Measurements from ENCODE around the gene R3HDM2. TPM values are rescaled to one million over a fixed set of nuclear protein-coding genes. Genes with fewer than 3 reads are reported as not detected.

R3HDM2 gene
- total and polyA plus RNA-seq, 4 experiments from 2014 or later = 3.9 to 132 (median 71.5) TPM

DNA sequence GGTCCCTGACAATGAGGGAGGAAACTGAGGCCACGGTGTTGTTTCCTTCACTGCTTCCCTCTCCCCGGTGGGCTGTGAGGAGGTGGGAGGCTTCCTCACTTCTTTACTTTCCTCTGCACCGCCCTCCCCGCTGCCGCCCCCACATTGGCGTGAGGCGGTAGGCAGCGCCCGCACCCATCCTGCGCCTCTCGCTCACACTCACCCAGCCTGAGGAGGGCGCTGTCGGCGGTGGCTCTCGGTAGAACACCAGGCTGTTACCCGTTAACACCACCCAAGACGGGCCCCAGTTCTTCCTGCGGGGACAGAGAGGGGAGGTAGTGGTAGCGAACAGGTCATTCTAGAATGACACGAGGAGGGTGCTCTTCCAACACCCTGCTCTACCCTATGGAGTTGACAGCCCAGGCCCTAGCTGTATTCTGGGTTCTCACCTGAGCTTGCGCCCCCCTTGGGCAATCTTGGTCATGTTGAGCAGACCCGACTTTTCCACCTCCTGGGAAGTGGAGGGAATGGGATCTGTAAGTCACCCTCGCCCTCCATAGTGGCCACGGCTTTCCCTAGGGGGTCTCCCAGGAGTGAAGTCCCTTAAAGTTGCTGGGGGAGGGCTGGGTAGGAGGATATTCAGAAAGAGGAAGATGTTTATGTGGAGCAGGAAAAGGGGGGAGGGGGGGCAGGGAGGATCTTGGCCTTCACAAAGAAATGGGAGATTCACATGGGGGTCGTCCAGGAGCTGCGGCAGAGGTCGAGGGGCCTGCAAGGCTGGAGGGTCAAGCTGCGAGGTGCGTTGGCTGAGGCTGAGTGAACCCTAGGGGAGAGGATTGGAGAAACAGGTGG is 45.5 kb upstream of the R3HDM2 start:
- Mint-ChIP-seq H3K36me3 (peaks cover 42 to 58% of the 10 kb centered on the region in 2 donors), H3K27me3 (no peaks in the 10 kb centered on the region), H3K4me1 (peaks cover 51 to 89% (median 69%) of the 10 kb centered on the region in 4 donors), H3K4me3 (peak overlapping the region; percentile 89 to 99 (median 98)), H3K27ac (peak overlapping the region; percentile 98 to 100 (median 99)), H3K9me3 (peaks cover 0 to 3% (median 0%) of the 10 kb centered on the region in 8 donors)
- Histone ChIP-seq H3K36me3 (ENCODE audit: insufficient read depth, low read length) (peaks cover 35% of the 10 kb centered on the region), H3K27me3 (ENCODE audit: insufficient read depth, low read length) (no peaks in the 10 kb centered on the region), H3K4me3 (ENCODE audit: low read length in 2 of 2) (peak overlapping the region; percentile 91 to 97), H3K4me1 (ENCODE audit: insufficient read depth, low read length) (peaks cover 81% of the 10 kb centered on the region), H3K9me3 (ENCODE audit: control insufficient read depth in 1 of 2, low read length in 2 of 2) (no peaks in the 10 kb centered on the region), H3K27ac (ENCODE audit: low read depth, low read length) (peak overlapping the region; percentile 86)
- peak; percentile 65 to 80 (median 71) for DNase-seq
- ChIA-PET CTCF (ENCODE audit: partially characterized antibody) (interaction anchor here (0.8 to 10.7 kb wide), 14 partner anchors 10 to 144 kb away, joined by 3 to 204 read pairs (median 3); partner anchors contain the start of genes DCTN2, GLI1, INHBE and MARS1), POLR2A (ENCODE audit: partially characterized antibody) (interaction anchor here (1.1 to 10.2 kb wide), 12 partner anchors 7 to 268 kb away, joined by 3 to 225 read pairs (median 8); partner anchors contain the start of genes DCTN2, DDIT3, GLI1 and MARS1)
- intact Hi-C loops (cut with micrococcal nuclease) = loop anchor here (2.0 to 5.0 kb wide), 2 partner anchors 70 to 266 kb away; partner anchors contain the start of gene DCTN2

DNA sequence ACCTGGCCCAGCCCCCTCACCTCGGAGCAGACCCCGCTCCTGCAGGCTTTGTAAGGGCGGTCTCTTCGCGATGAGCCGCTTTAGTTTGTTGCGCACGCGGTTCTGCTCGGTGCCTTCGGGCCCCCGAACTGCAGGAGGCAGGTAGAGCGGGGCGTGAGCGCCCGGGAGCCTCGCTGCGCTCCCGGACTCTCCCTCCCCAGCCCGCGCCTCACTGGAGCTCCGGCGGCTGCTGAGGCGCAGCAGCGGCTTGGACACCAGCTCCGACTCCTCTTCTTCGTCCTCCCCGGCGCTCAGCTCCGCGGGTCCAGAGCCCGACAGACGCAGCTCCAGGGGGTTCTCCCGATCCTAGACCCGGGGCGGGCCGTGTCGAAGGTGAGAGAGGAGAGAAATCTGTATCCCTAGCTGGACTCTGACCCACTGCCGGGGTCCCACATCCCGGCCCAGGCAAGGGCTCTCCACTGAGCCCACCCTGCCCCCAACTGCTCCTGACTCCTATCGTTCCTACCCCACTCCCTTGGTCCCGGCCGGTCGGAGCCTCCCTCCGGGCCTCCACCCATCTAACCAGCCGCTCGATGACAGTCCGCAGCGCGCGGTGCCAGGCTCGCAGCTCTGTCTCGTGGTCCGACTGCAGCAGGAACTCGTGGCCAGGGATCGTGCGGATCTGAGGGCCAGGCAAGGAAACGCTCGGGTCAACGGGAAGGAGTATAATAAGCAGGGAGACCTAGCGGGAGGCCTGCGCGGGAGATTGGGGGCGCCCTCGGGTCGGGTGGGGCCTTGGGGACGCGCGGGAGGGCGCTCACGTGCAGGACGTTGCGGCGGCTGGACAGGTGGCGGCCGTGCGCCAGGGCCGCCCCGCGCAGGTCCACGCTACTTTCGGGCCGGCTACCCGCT is 44.7 kb upstream of the R3HDM2 start:
- peaks cover 45 to 81% (median 63%) of the 10 kb centered on the region in 4 donors for H3K4me1 Mint-ChIP-seq
- peak overlapping the region; percentile 91 to 97 for H3K4me3 ChIP-seq (ENCODE audit: low read length in 2 of 2)
- peak overlapping the region; percentile 46 to 99 (median 98) for H3K4me3 Mint-ChIP-seq
- ChIA-PET POLR2A (ENCODE audit: partially characterized antibody) (interaction anchor here (1.3 to 10.2 kb wide), 5 partner anchors 13 to 266 kb away, joined by 3 to 225 read pairs (median 75); partner anchors contain the start of genes DDIT3, GLI1 and MARS1), CTCF (ENCODE audit: partially characterized antibody) (interaction anchor here (0.6 to 10.7 kb wide), 9 partner anchors 9 to 109 kb away, joined by 3 to 204 read pairs (median 4); partner anchors contain the start of genes GLI1, INHBE and MARS1)
- H3K27ac Mint-ChIP-seq = peak overlapping the region in 3 of 7 donors; percentile 98 to 100 (median 99)
- H3K27ac ChIP-seq (ENCODE audit: low read depth, low read length) = peak overlapping the region; percentile 86
- intact Hi-C loops (cut with micrococcal nuclease) = loop anchor here (2.0 to 5.0 kb wide), 2 partner anchors 71 to 267 kb away; partner anchors contain the start of gene DCTN2
- peaks cover 0 to 3% (median 0%) of the 10 kb centered on the region in 8 donors for H3K9me3 Mint-ChIP-seq
- no peaks in the 10 kb centered on the region for H3K9me3 ChIP-seq (ENCODE audit: control insufficient read depth in 1 of 2, low read length in 2 of 2)
- peaks cover 42 to 64% of the 10 kb centered on the region in 2 donors for H3K36me3 Mint-ChIP-seq
- H3K27me3 ChIP-seq (ENCODE audit: insufficient read depth, low read length) = no peaks in the 10 kb centered on the region
- peaks cover 43% of the 10 kb centered on the region for H3K36me3 ChIP-seq (ENCODE audit: insufficient read depth, low read length)
- peak in 1 of 5 donors; percentile 27 for DNase-seq
- H3K4me1 ChIP-seq (ENCODE audit: insufficient read depth, low read length) = peaks cover 75% of the 10 kb centered on the region
- no peaks in the 10 kb centered on the region for H3K27me3 Mint-ChIP-seq

DNA sequence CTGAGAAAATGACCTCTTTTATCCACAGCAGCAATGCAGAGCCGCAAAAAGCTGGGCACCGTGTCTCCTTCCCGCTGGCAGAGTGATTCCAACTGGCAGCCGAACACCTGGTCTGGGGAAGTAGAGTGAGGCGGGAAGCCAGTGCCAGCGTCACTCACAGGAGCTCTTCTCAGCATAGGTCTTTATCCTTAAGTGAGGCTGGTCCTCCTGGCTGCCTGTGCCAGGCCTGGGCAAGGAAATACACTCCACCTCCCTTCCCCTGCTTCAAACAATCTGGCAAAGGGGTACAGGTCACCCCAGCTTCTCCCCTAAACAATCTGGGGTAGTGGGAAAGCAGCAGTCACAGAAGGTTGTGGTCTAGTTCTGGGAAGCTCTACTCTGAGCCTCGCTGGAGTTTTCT is 44.0 kb upstream of the R3HDM2 start:
- peaks cover 50% of the 10 kb centered on the region for H3K36me3 ChIP-seq (ENCODE audit: insufficient read depth, low read length)
- Mint-ChIP-seq H3K9me3 (peaks cover 0 to 3% (median 0%) of the 10 kb centered on the region in 8 donors), H3K27ac (peak overlapping the region; percentile 60 to 94 (median 82)), H3K36me3 (peaks cover 42 to 65% of the 10 kb centered on the region in 2 donors), H3K4me1 (peaks cover 41 to 74% (median 57%) of the 10 kb centered on the region in 4 donors), H3K4me3 (peak overlapping the region; percentile 68 to 85 (median 79)), H3K27me3 (no peaks in the 10 kb centered on the region)
- ChIA-PET CTCF (ENCODE audit: partially characterized antibody) (interaction anchor here (1.5 to 10.7 kb wide), 5 partner anchors 10 to 110 kb away, joined by 4 to 204 read pairs (median 29); partner anchors contain the start of genes GLI1, INHBE and MARS1), POLR2A (ENCODE audit: partially characterized antibody) (interaction anchor here (1.3 to 10.2 kb wide), 4 partner anchors 12 to 267 kb away, joined by 3 to 225 read pairs (median 78); partner anchors contain the start of genes DDIT3, GLI1 and MARS1)
- H3K27ac ChIP-seq (ENCODE audit: low read depth, low read length) = no peak overlapping the region
- H3K4me3 ChIP-seq (ENCODE audit: low read length in 2 of 2) = no peak overlapping the region
- no peak for DNase-seq
- H3K27me3 ChIP-seq (ENCODE audit: insufficient read depth, low read length) = no peaks in the 10 kb centered on the region
- H3K9me3 ChIP-seq (ENCODE audit: control insufficient read depth in 1 of 2, low read length in 2 of 2) = no peaks in the 10 kb centered on the region
- peaks cover 69% of the 10 kb centered on the region for H3K4me1 ChIP-seq (ENCODE audit: insufficient read depth, low read length)
- intact Hi-C loops (cut with micrococcal nuclease) = loop anchor here (5.0 kb wide), 1 partner anchor 267 kb away; no protein-coding TSS in a partner anchor

DNA sequence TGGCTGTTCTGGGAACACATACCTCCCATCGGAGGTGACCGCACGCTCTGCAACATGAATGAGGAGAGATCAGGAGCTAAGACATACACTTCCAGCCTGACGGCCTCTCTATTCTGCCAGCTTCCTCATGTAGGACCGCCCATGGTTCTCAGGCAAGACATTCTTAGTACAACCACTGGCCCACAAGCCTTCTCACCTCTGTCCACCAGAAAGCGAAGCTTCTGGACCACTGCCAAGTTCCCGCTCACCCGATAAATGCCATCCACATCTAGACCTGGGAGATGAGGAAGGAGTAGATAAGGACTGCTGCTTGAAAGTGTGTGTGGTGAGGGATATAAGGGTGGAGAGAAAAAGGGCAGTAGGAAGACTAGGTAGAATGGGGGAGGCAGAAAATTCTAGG is 43.6 kb upstream of the R3HDM2 start:
- CTCF ChIA-PET (ENCODE audit: partially characterized antibody) = interaction anchor here (1.3 to 10.7 kb wide), 5 partner anchors 10 to 29 kb away, joined by 3 to 204 read pairs (median 29); partner anchors contain the start of genes GLI1, INHBE and MARS1
- intact Hi-C loops (cut with micrococcal nuclease) = no loop called here
- POLR2A ChIA-PET (ENCODE audit: partially characterized antibody) = interaction anchor here (1.3 to 10.2 kb wide), 4 partner anchors 12 to 267 kb away, joined by 3 to 225 read pairs (median 78); partner anchors contain the start of genes DDIT3, GLI1 and MARS1
- Mint-ChIP-seq H3K27me3 (no peaks in the 10 kb centered on the region), H3K27ac (peak overlapping the region; percentile 60 to 94 (median 82)), H3K4me3 (peak overlapping the region; percentile 71 to 85 (median 79)), H3K4me1 (peaks cover 37 to 70% (median 53%) of the 10 kb centered on the region in 4 donors), H3K9me3 (peaks cover 0 to 3% (median 0%) of the 10 kb centered on the region in 8 donors), H3K36me3 (peaks cover 42 to 70% of the 10 kb centered on the region in 2 donors)
- Histone ChIP-seq H3K4me1 (ENCODE audit: insufficient read depth, low read length) (peaks cover 64% of the 10 kb centered on the region), H3K27me3 (ENCODE audit: insufficient read depth, low read length) (no peaks in the 10 kb centered on the region), H3K4me3 (ENCODE audit: low read length in 2 of 2) (no peak overlapping the region), H3K36me3 (ENCODE audit: insufficient read depth, low read length) (peaks cover 54% of the 10 kb centered on the region), H3K27ac (ENCODE audit: low read depth, low read length) (no peak overlapping the region), H3K9me3 (ENCODE audit: control insufficient read depth in 1 of 2, low read length in 2 of 2) (no peaks in the 10 kb centered on the region)
- no peak for DNase-seq

DNA sequence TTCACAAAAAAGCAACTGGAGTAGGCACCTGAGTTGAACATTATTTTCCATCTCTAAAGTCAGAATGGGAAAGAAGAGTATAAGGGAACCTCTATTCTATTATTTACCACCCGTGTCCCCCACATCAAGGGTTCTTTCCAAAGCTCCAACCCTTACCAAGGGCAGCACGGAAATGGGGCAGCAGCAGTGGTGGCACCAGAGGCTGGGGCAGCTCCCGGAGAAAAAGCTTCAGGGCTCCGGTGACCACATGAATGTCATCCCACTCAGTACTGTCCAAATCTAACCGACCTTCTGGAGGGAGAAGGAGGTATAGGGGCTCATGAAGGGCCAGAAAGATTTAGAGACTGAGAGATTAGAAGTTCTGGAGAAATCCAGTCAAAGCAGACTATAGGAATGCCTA is 43.0 kb upstream of the R3HDM2 start:
- Mint-ChIP-seq H3K27me3 (no peaks in the 10 kb centered on the region), H3K4me1 (peaks cover 31 to 64% (median 48%) of the 10 kb centered on the region in 4 donors), H3K36me3 (peaks cover 46 to 75% of the 10 kb centered on the region in 2 donors), H3K9me3 (no peaks in the 10 kb centered on the region), H3K4me3 (peak overlapping the region in 7 of 8 donors; percentile 14 to 85 (median 78)), H3K27ac (peak overlapping the region; percentile 60 to 92 (median 82))
- intact Hi-C loops (cut with micrococcal nuclease) = no loop called here
- H3K27ac ChIP-seq (ENCODE audit: low read depth, low read length) = no peak overlapping the region
- peaks cover 59% of the 10 kb centered on the region for H3K4me1 ChIP-seq (ENCODE audit: insufficient read depth, low read length)
- H3K4me3 ChIP-seq (ENCODE audit: low read length in 2 of 2) = no peak overlapping the region
- ChIA-PET POLR2A (ENCODE audit: partially characterized antibody) (interaction anchor here (7.0 to 10.2 kb wide), 2 partner anchors 12 to 14 kb away, joined by 75 to 225 read pairs; partner anchors contain the start of genes GLI1 and MARS1), CTCF (ENCODE audit: partially characterized antibody) (interaction anchor here (1.3 to 10.7 kb wide), 5 partner anchors 11 to 30 kb away, joined by 3 to 204 read pairs (median 29); partner anchors contain the start of genes GLI1, INHBE and MARS1)
- H3K9me3 ChIP-seq (ENCODE audit: control insufficient read depth in 1 of 2, low read length in 2 of 2) = no peaks in the 10 kb centered on the region
- peaks cover 59% of the 10 kb centered on the region for H3K36me3 ChIP-seq (ENCODE audit: insufficient read depth, low read length)
- DNase-seq = no peak
- H3K27me3 ChIP-seq (ENCODE audit: insufficient read depth, low read length) = no peaks in the 10 kb centered on the region

DNA sequence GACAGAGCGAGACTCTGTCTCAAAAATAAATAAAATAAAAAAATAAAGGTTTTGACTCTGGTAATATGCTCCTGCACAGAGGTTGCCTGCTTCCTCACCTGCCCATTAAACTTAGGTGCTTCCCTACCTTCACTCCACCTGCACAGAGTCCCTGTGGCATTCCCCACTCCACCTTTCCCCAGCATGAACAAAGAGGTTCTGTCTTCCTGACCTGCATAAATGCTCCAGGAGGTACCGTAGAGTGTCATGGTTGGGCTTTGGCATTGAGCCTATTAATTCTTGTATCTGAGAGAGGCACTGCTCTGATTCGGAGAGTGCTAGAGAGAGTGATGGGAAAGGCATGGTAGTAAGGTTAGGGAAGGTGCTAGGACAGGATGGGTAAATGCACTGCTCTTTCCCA is 42.5 kb upstream of the R3HDM2 start:
- H3K4me1 Mint-ChIP-seq = peaks cover 27 to 61% (median 44%) of the 10 kb centered on the region in 4 donors
- POLR2A ChIA-PET (ENCODE audit: partially characterized antibody) = interaction anchor here (7.0 to 10.2 kb wide), 2 partner anchors 11 to 15 kb away, joined by 75 to 225 read pairs; partner anchors contain the start of genes GLI1 and MARS1

More for the DNA sequence above, 42.5 kb upstream of the R3HDM2 start:
- Histone ChIP-seq H3K9me3 (ENCODE audit: control insufficient read depth in 1 of 2, low read length in 2 of 2) (no peaks in the 10 kb centered on the region), H3K4me1 (ENCODE audit: insufficient read depth, low read length) (peaks cover 54% of the 10 kb centered on the region), H3K27ac (ENCODE audit: low read depth, low read length) (no peak overlapping the region), H3K36me3 (ENCODE audit: insufficient read depth, low read length) (peaks cover 59% of the 10 kb centered on the region), H3K27me3 (ENCODE audit: insufficient read depth, low read length) (no peaks in the 10 kb centered on the region), H3K4me3 (ENCODE audit: low read length in 2 of 2) (no peak overlapping the region)
- H3K36me3 Mint-ChIP-seq = peaks cover 49 to 75% of the 10 kb centered on the region in 2 donors
- peak in 1 of 5 donors; percentile 27 for DNase-seq
- H3K27me3 Mint-ChIP-seq = no peaks in the 10 kb centered on the region
- H3K9me3 Mint-ChIP-seq = peaks cover 0 to under 1% (median 0%) of the 10 kb centered on the region in 8 donors
- intact Hi-C loops (cut with micrococcal nuclease) = no loop called here
- peak overlapping the region in 6 of 7 donors; percentile 60 to 92 (median 84) for H3K27ac Mint-ChIP-seq
- H3K4me3 Mint-ChIP-seq = peak overlapping the region in 6 of 8 donors; percentile 0 to 84 (median 55)
- CTCF ChIA-PET (ENCODE audit: partially characterized antibody) = interaction anchor here (1.3 to 10.7 kb wide), 4 partner anchors 11 to 30 kb away, joined by 3 to 204 read pairs (median 29); partner anchors contain the start of genes GLI1, INHBE and MARS1
